GM23338 (cell line): Measurements from ENCODE around the gene METRNL. TPM values are rescaled to one million over a fixed set of nuclear protein-coding genes. Genes with fewer than 3 reads are reported as not detected.

ENCODE experiments used
- ATAC-seq: fragments of 200-7000 bp; cut with Tn5 transposase; 3 replicates; pipeline ENCODE4 v1.9.1; 2020
- DNase-seq: peaks from one replicate; pipeline ENCODE4 v3.0.0-alpha.2; 2015; ENCODE audit warnings: low spot score
- H2AFZ ChIP-seq: fragments of 200-600 bp; sonication (generic); 2 replicates; pipeline ENCODE4 v1.8.0; 2016; ENCODE audit warnings: antibody characterized with exemption, mild to moderate bottlenecking, moderate library complexity
- H3F3A ChIP-seq: fragments of 200-600 bp; sonication (generic); replicated peaks from 2 replicates; pipeline ENCODE4 v1.8.0; 2017; ENCODE audit warnings: antibody characterized with exemption, mixed run types, low read depth
- H3K27ac ChIP-seq: fragments of 200-600 bp; sonication (generic); 2 replicates; pipeline ENCODE4 v1.6.1; 2016; ENCODE audit warnings: low read depth
- H3K27me3 ChIP-seq: fragments of 200-600 bp; sonication (generic); 2 replicates; pipeline ENCODE4 v1.8.0; 2016; ENCODE audit warnings: mild to moderate bottlenecking, mixed run types, moderate library complexity; ENCODE audit not compliant: insufficient read depth
- H3K36me3 ChIP-seq: fragments of 200-600 bp; sonication (generic); 2 replicates; pipeline ENCODE4 v1.8.0; 2016; ENCODE audit warnings: mild to moderate bottlenecking; ENCODE audit not compliant: insufficient read depth
- H3K4me1 ChIP-seq: fragments of 200-600 bp; sonication (generic); 2 replicates; pipeline ENCODE4 v1.8.0; 2016; ENCODE audit warnings: mild to moderate bottlenecking, moderate library complexity; ENCODE audit not compliant: insufficient read depth
- H3K4me2 ChIP-seq: fragments of 200-600 bp; sonication (generic); 2 replicates; pipeline ENCODE4 v1.7.1; 2017; ENCODE audit warnings: mixed run types
- H3K4me3 ChIP-seq: fragments of 200-600 bp; sonication (generic); 2 replicates; pipeline ENCODE4 v1.6.1; 2016; ENCODE audit warnings: mixed run types
- H3K79me2 ChIP-seq: fragments of 200-600 bp; sonication (generic); replicated peaks from 2 replicates; pipeline ENCODE4 v1.8.0; 2017; ENCODE audit warnings: mild to moderate bottlenecking; ENCODE audit not compliant: insufficient read depth
- H3K9me2 ChIP-seq: fragments of 200-600 bp; sonication (generic); 2 replicates; pipeline ENCODE4 v1.8.0; 2017; ENCODE audit not compliant: insufficient read depth
- H4K20me1 ChIP-seq: fragments of 200-600 bp; sonication (generic); replicated peaks from 2 replicates; pipeline ENCODE4 v1.8.0; 2017; ENCODE audit warnings: mild to moderate bottlenecking; ENCODE audit not compliant: insufficient read depth
- H3K27ac Mint-ChIP-seq: 2 replicates; pipeline ENCODE4 v1.8.0; 2020; ENCODE audit warnings: inconsistent platforms, mild to moderate bottlenecking, moderate library complexity, mixed read lengths
- H3K27me3 Mint-ChIP-seq: 3 replicates; pipeline ENCODE4 v1.8.0; 2022; ENCODE audit warnings: low read depth, mild to moderate bottlenecking, moderate library complexity, mixed read lengths, inconsistent platforms; ENCODE audit not compliant: insufficient read depth, poor library complexity
- H3K36me3 Mint-ChIP-seq: 3 replicates; pipeline ENCODE4 v1.8.0; 2021; ENCODE audit warnings: low read depth, mild to moderate bottlenecking, inconsistent platforms, moderate library complexity, mixed read lengths
- H3K4me1 Mint-ChIP-seq: 3 replicates; pipeline ENCODE4 v1.8.0; 2020; ENCODE audit warnings: mild to moderate bottlenecking, inconsistent platforms, mixed read lengths
- H3K4me3 Mint-ChIP-seq: 3 replicates; pipeline ENCODE4 v1.8.0; 2021; ENCODE audit warnings: moderate library complexity, mild to moderate bottlenecking, inconsistent platforms, mixed read lengths
- H3K9me3 Mint-ChIP-seq: 3 replicates; pipeline ENCODE4 v1.8.0; 2020; ENCODE audit warnings: moderate library complexity, mild to moderate bottlenecking, inconsistent platforms, mixed read lengths
- CREB1 ChIP-seq: fragments of 250-450 bp; sonication (Bioruptor Pico); IDR thresholded peaks from 2 replicates; pipeline ENCODE4 v1.5.0; 2020; ENCODE audit warnings: low read depth, mild to moderate bottlenecking, moderate library complexity
- ETS1 ChIP-seq: IDR thresholded peaks from 2 replicates; pipeline ENCODE4 v1.6.1; 2016; ENCODE audit warnings: antibody characterized with exemption
- EZH2 ChIP-seq: fragments of 200-600 bp; sonication (generic); IDR thresholded peaks from one replicate; pipeline ENCODE4 v1.8.0; 2017; ENCODE audit warnings: antibody characterized with exemption, mild to moderate bottlenecking, low read depth; ENCODE audit not compliant: unreplicated experiment
- EZH2phosphoT487 ChIP-seq: fragments of 200-600 bp; sonication (generic); IDR thresholded peaks from one replicate; pipeline ENCODE4 v1.8.1; 2018; ENCODE audit warnings: antibody characterized with exemption; ENCODE audit not compliant: unreplicated experiment
- JUNB ChIP-seq: IDR thresholded peaks from one replicate; pipeline ENCODE4 v1.6.1; 2016; ENCODE audit warnings: antibody characterized with exemption; ENCODE audit not compliant: unreplicated experiment
- NANOG ChIP-seq: IDR thresholded peaks from 2 replicates; pipeline ENCODE4 v1.6.1; 2016; ENCODE audit warnings: antibody characterized with exemption, borderline replicate concordance
- POLR2AphosphoS5 ChIP-seq: IDR thresholded peaks from 2 replicates; pipeline ENCODE4 v1.6.1; 2016; ENCODE audit warnings: antibody characterized with exemption, low read depth
- ZNF114 ChIP-seq: fragments of 250-450 bp; sonication (Bioruptor Pico); IDR thresholded peaks from 2 replicates; pipeline ENCODE4 v1.5.0; 2020; ENCODE audit warnings: mild to moderate bottlenecking, moderate library complexity
- ZNF331 ChIP-seq: fragments of 250-450 bp; sonication (Bioruptor Pico); IDR thresholded peaks from 2 replicates; pipeline ENCODE4 v1.5.0; 2020; ENCODE audit warnings: low read depth, mild to moderate bottlenecking, moderate library complexity
- polyA plus RNA-seq: library from polyadenylated mRNA; unstranded; fragments of >200 nt; fragmentation: Nextera tagmentation; extraction: Ambion mirVana; gene quantifications from 2 replicates; pipeline ENCODE4 v1.2.1, GENCODE V29; 2016
- total RNA-seq: library from RNA; depleted of rRNA; stranded (reverse); fragments of >200 nt; shearing (Covaris generic); gene quantifications from 2 replicates; pipeline ENCODE4 v1.2.3, GENCODE V29; 2014
- TF ChIP-seq, protein P1 (sequence below), 2 experiments: fragments of 200-600 bp in 1 of 2; sonication (generic) in 1 of 2; conservative IDR thresholded peaks; 2 replicates each; pipeline versions ENCODE4 v1.5.1 to v1.6.1; 2016 to 2017; ENCODE audit warnings: antibody characterized with exemption in 2 of 2, low read depth in 2 of 2, mild to moderate bottlenecking in 2 of 2, moderate library complexity in 1 of 2
- TF ChIP-seq, protein P2 (sequence below): IDR thresholded peaks from one replicate; pipeline ENCODE4 v1.6.1; 2018; ENCODE audit warnings: antibody characterized with exemption; ENCODE audit not compliant: unreplicated experiment
- TF ChIP-seq, protein P3 (sequence below): fragments of 250-450 bp; sonication (Bioruptor Pico); IDR thresholded peaks from 2 replicates; pipeline ENCODE4 v1.5.0; 2020; ENCODE audit warnings: mild to moderate bottlenecking, moderate library complexity

METRNL gene
- total and polyA plus RNA-seq, 2 experiments from 2014 or later, result 12.2 to 20.2 TPM

DNA sequence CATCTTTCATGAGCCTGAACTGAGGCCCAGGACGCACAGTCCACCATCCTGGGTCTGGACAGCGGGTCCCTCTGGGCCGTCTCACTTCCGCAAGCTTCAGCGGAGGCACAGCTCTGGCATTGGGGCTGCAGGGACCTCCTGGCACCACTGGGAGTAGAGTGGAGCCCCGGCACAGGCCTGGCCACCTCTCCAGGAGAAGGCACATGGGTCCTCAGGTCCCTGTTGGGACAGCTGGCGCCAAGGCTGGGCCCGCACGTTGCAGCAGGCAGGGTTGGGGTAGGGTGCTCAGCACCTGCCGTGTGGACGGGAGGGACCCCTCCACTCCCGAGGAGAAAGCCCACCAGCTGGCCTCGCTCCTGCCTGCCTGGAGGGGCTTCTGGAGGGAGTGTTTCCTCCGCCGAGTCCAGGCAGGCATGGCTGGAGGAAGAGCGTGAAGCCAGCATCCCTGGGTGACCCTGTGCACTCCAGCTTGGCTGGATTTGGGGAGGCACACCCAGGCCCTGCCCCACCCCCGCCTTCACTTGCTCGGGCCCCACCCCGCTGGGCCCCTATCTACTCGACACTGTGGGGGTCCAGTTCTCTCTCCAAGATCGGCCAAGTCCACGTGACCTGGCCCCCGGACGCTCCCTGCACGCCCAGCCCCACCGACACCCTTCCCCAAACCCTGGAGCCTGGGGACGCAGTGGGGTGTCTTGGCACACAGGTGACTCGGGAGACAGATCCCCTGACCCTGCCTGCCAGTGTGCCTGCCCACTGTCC is 6.6 kb upstream of the METRNL start (continued):
- TF ChIP-seq, protein P1, sequence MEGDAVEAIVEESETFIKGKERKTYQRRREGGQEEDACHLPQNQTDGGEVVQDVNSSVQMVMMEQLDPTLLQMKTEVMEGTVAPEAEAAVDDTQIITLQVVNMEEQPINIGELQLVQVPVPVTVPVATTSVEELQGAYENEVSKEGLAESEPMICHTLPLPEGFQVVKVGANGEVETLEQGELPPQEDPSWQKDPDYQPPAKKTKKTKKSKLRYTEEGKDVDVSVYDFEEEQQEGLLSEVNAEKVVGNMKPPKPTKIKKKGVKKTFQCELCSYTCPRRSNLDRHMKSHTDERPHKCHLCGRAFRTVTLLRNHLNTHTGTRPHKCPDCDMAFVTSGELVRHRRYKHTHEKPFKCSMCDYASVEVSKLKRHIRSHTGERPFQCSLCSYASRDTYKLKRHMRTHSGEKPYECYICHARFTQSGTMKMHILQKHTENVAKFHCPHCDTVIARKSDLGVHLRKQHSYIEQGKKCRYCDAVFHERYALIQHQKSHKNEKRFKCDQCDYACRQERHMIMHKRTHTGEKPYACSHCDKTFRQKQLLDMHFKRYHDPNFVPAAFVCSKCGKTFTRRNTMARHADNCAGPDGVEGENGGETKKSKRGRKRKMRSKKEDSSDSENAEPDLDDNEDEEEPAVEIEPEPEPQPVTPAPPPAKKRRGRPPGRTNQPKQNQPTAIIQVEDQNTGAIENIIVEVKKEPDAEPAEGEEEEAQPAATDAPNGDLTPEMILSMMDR (conservative IDR thresholded peaks at IDR 0.05; ENCODE audit: low read depth in 2 of 2), result no peak
- no peak for TF ChIP-seq NANOG
- TF ChIP-seq EZH2, result no peak
- no peak for TF ChIP-seq CREB1
- TF ChIP-seq, protein P2, sequence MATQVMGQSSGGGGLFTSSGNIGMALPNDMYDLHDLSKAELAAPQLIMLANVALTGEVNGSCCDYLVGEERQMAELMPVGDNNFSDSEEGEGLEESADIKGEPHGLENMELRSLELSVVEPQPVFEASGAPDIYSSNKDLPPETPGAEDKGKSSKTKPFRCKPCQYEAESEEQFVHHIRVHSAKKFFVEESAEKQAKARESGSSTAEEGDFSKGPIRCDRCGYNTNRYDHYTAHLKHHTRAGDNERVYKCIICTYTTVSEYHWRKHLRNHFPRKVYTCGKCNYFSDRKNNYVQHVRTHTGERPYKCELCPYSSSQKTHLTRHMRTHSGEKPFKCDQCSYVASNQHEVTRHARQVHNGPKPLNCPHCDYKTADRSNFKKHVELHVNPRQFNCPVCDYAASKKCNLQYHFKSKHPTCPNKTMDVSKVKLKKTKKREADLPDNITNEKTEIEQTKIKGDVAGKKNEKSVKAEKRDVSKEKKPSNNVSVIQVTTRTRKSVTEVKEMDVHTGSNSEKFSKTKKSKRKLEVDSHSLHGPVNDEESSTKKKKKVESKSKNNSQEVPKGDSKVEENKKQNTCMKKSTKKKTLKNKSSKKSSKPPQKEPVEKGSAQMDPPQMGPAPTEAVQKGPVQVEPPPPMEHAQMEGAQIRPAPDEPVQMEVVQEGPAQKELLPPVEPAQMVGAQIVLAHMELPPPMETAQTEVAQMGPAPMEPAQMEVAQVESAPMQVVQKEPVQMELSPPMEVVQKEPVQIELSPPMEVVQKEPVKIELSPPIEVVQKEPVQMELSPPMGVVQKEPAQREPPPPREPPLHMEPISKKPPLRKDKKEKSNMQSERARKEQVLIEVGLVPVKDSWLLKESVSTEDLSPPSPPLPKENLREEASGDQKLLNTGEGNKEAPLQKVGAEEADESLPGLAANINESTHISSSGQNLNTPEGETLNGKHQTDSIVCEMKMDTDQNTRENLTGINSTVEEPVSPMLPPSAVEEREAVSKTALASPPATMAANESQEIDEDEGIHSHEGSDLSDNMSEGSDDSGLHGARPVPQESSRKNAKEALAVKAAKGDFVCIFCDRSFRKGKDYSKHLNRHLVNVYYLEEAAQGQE, result no peak
- no peak for TF ChIP-seq JUNB
- no peak for TF ChIP-seq ETS1
- TF ChIP-seq ZNF114 (CRISPR knock-in tag), result no peak
- no peak for TF ChIP-seq EZH2phosphoT487
- no peak for TF ChIP-seq ZNF331 (CRISPR knock-in tag)
- TF ChIP-seq POLR2AphosphoS5, result no peak

GRCh38 chr17:83073389-83074063 is 5.9 kb upstream of the METRNL start:
- Mint-ChIP-seq H3K4me3 (no peak overlapping the region), H3K27me3 (peaks cover 21% of the 10 kb centered on the region), H3K4me1 (peaks cover 3% of the 10 kb centered on the region; the same call in 2 of the 3 replicates), H3K27ac (no peak overlapping the region), H3K9me3 (peaks cover 3% of the 10 kb centered on the region; the same call in 1 of the 3 replicates), H3K36me3 (no peaks in the 10 kb centered on the region)
- Histone ChIP-seq H3K4me2 (no peak overlapping the region), H3K27me3 (peaks cover 22% of the 10 kb centered on the region), H3K79me2 (no peaks in the 10 kb centered on the region), H3K27ac (no peak overlapping the region), H3K4me1 (no peaks in the 10 kb centered on the region; the same call in 1 of the 2 replicates), H4K20me1 (no peaks in the 10 kb centered on the region), H3K4me3 (no peak overlapping the region), H3K9me2 (no peaks in the 10 kb centered on the region), H3K36me3 (no peaks in the 10 kb centered on the region), H2AFZ (no peak overlapping the region), H3F3A (no peaks in the 10 kb centered on the region)
- DNase-seq (no peak), ATAC-seq (no peak)
- TF ChIP-seq, protein P3, sequence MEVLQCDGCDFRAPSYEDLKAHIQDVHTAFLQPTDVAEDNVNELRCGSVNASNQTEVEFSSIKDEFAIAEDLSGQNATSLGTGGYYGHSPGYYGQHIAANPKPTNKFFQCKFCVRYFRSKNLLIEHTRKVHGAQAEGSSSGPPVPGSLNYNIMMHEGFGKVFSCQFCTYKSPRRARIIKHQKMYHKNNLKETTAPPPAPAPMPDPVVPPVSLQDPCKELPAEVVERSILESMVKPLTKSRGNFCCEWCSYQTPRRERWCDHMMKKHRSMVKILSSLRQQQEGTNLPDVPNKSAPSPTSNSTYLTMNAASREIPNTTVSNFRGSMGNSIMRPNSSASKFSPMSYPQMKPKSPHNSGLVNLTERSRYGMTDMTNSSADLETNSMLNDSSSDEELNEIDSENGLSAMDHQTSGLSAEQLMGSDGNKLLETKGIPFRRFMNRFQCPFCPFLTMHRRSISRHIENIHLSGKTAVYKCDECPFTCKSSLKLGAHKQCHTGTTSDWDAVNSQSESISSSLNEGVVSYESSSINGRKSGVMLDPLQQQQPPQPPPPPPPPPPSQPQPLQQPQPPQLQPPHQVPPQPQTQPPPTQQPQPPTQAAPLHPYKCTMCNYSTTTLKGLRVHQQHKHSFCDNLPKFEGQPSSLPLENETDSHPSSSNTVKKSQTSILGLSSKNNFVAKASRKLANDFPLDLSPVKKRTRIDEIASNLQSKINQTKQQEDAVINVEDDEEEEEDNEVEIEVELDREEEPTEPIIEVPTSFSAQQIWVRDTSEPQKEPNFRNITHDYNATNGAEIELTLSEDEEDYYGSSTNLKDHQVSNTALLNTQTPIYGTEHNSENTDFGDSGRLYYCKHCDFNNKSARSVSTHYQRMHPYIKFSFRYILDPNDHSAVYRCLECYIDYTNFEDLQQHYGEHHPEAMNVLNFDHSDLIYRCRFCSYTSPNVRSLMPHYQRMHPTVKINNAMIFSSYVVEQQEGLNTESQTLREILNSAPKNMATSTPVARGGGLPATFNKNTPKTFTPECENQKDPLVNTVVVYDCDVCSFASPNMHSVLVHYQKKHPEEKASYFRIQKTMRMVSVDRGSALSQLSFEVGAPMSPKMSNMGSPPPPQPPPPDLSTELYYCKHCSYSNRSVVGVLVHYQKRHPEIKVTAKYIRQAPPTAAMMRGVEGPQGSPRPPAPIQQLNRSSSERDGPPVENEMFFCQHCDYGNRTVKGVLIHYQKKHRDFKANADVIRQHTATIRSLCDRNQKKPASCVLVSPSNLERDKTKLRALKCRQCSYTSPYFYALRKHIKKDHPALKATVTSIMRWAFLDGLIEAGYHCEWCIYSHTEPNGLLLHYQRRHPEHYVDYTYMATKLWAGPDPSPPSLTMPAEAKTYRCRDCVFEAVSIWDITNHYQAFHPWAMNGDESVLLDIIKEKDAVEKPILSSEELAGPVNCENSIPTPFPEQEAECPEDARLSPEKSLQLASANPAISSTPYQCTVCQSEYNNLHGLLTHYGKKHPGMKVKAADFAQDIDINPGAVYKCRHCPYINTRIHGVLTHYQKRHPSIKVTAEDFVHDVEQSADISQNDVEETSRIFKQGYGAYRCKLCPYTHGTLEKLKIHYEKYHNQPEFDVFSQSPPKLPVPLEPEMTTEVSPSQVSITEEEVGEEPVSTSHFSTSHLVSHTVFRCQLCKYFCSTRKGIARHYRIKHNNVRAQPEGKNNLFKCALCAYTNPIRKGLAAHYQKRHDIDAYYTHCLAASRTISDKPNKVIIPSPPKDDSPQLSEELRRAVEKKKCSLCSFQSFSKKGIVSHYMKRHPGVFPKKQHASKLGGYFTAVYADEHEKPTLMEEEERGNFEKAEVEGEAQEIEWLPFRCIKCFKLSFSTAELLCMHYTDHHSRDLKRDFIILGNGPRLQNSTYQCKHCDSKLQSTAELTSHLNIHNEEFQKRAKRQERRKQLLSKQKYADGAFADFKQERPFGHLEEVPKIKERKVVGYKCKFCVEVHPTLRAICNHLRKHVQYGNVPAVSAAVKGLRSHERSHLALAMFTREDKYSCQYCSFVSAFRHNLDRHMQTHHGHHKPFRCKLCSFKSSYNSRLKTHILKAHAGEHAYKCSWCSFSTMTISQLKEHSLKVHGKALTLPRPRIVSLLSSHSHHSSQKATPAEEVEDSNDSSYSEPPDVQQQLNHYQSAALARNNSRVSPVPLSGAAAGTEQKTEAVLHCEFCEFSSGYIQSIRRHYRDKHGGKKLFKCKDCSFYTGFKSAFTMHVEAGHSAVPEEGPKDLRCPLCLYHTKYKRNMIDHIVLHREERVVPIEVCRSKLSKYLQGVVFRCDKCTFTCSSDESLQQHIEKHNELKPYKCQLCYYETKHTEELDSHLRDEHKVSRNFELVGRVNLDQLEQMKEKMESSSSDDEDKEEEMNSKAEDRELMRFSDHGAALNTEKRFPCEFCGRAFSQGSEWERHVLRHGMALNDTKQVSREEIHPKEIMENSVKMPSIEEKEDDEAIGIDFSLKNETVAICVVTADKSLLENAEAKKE (CRISPR knock-in tag), result no peak
